Measurements from ENCODE around the gene ABHD4. TPM values are rescaled to one million over a fixed set of nuclear protein-coding genes. Genes with fewer than 3 reads are reported as not detected.
A peak's percentile ranks its signal among the peaks of the same experiment; 100 is the strongest.

The ABHD4 gene
- total and polyA plus RNA-seq, 2 experiments from 2014 or later = 39.1 to 40.0 TPM

GRCh38 chr14:22650960-22651521, 52.9 kb downstream of the ABHD4 start:
- DNase-seq (ENCODE audit: low spot score) (no peak), ATAC-seq (no peak; the same call in 2 of the 3 replicates)
- H3K27me3 ChIP-seq (ENCODE audit: insufficient read depth) = no peaks in the 10 kb centered on the region
- peak overlapping the region; percentile 78 for H3K27ac Mint-ChIP-seq
- H3K4me1 Mint-ChIP-seq = peaks cover 4% of the 10 kb centered on the region; the same call in 1 of the 3 replicates
- H4K20me1 ChIP-seq (replicated peaks; ENCODE audit: insufficient read depth) = no peaks in the 10 kb centered on the region
- no peaks in the 10 kb centered on the region for H3K36me3 Mint-ChIP-seq (ENCODE audit: low read depth)
- no peaks in the 10 kb centered on the region for H3K9me3 Mint-ChIP-seq
- peaks cover 5% of the 10 kb centered on the region for H3K27me3 Mint-ChIP-seq (ENCODE audit: insufficient read depth, low read depth, poor library complexity)
- H3K79me2 ChIP-seq (replicated peaks; ENCODE audit: insufficient read depth) = no peaks in the 10 kb centered on the region
- H3F3A ChIP-seq (replicated peaks; ENCODE audit: low read depth) = no peaks in the 10 kb centered on the region
- H3K4me2 ChIP-seq = no peak overlapping the region
- no peak overlapping the region for H3K27ac ChIP-seq (ENCODE audit: low read depth)
- H3K4me3 Mint-ChIP-seq = no peak overlapping the region
- H3K36me3 ChIP-seq (ENCODE audit: insufficient read depth) = no peaks in the 10 kb centered on the region
- H3K4me1 ChIP-seq (ENCODE audit: insufficient read depth) = no peaks in the 10 kb centered on the region
- 0 out of 2 replicates have a peak overlapping the region, but pooled peaks have one; percentile 23 for H2AFZ ChIP-seq
- H3K4me3 ChIP-seq = no peak overlapping the region
- H3K9me2 ChIP-seq (ENCODE audit: insufficient read depth) = no peaks in the 10 kb centered on the region
- TF ChIP-seq POLR2AphosphoS5 (IDR thresholded peaks at IDR 0.05; ENCODE audit: low read depth) = peak; percentile 56
- no peak for TF ChIP-seq CTCF (conservative IDR thresholded peaks at IDR 0.05; ENCODE audit: low read depth in 2 of 2)

- no peaks in the 10 kb centered on the region for H4K20me1 ChIP-seq (replicated peaks; ENCODE audit: insufficient read depth)
- peaks cover 7% of the 10 kb centered on the region for H3K27me3 Mint-ChIP-seq (ENCODE audit: insufficient read depth, low read depth, poor library complexity)
- ATAC-seq (no peak), DNase-seq (ENCODE audit: low spot score) (no peak)
- no peak overlapping the region for H3K4me3 Mint-ChIP-seq
- H3K9me3 Mint-ChIP-seq = no peaks in the 10 kb centered on the region
- no peaks in the 10 kb centered on the region for H3K79me2 ChIP-seq (replicated peaks; ENCODE audit: insufficient read depth)
- no peaks in the 10 kb centered on the region for H3K9me2 ChIP-seq (ENCODE audit: insufficient read depth)
- H3K4me3 ChIP-seq = no peak overlapping the region
- H3K4me1 ChIP-seq (ENCODE audit: insufficient read depth) = no peaks in the 10 kb centered on the region
- no peak overlapping the region for H3K27ac Mint-ChIP-seq
- no peaks in the 10 kb centered on the region for H3F3A ChIP-seq (replicated peaks; ENCODE audit: low read depth)
- TF ChIP-seq POLR2AphosphoS5 (IDR thresholded peaks at IDR 0.05; ENCODE audit: low read depth) (no peak), ZNF331 (CRISPR knock-in tag; IDR thresholded peaks at IDR 0.05; ENCODE audit: low read depth) (no peak), JUNB (IDR thresholded peaks at IDR 0.05; ENCODE audit: unreplicated experiment) (no peak), REST (IDR thresholded peaks at IDR 0.05; ENCODE audit: unreplicated experiment) (no peak), ZNF114 (CRISPR knock-in tag; IDR thresholded peaks at IDR 0.05) (no peak), ETS1 (IDR thresholded peaks at IDR 0.05) (no peak)
- H3K4me2 ChIP-seq = no peak overlapping the region
- no peak overlapping the region for H3K27ac ChIP-seq (ENCODE audit: low read depth)
- peak overlapping the region; percentile 61; the same call in 1 of the 2 replicates for H2AFZ ChIP-seq
- H3K36me3 ChIP-seq (ENCODE audit: insufficient read depth) = no peaks in the 10 kb centered on the region
- peaks cover 4% of the 10 kb centered on the region; the same call in 1 of the 3 replicates for H3K4me1 Mint-ChIP-seq
- no peaks in the 10 kb centered on the region for H3K27me3 ChIP-seq (ENCODE audit: insufficient read depth)
- H3K36me3 Mint-ChIP-seq (ENCODE audit: low read depth) = no peaks in the 10 kb centered on the region
Measured at GRCh38 chr14:22651586-22651985, 53.5 kb downstream of the ABHD4 start.
